ENCODE data around the gene ANKRD27.
"Not testable (repeated sequence)": the region's sequence is repeated elsewhere in the genome, so short reads cannot be mapped to it uniquely, and the experiment has no call there.

The ANKRD27 gene

GRCh38 chr19:32673573-32673972, 1.4 kb downstream of the ANKRD27 start:
- Histone ChIP-seq H3K4me3 (ENCODE audit: low read depth, low read length) (peak overlapping the region; percentile 99; the same call in 1 of the 2 replicates), H3K36me3 (ENCODE audit: control insufficient read depth, insufficient read depth, low read length) (peaks cover 4% of the 10 kb centered on the region; the same call in 1 of the 2 replicates), H3K9ac (ENCODE audit: low read length) (no peak overlapping the region), H3K27ac (ENCODE audit: low read depth, low read length) (no peak overlapping the region), H3K9me3 (ENCODE audit: control insufficient read depth, insufficient read depth, low read depth, low read length) (no peaks in the 10 kb centered on the region), H3K27me3 (ENCODE audit: control insufficient read depth, insufficient read depth, low read length) (peaks cover 36% of the 10 kb centered on the region), H3K4me1 (ENCODE audit: control insufficient read depth, insufficient read depth, low read length) (peaks cover 11% of the 10 kb centered on the region)

GRCh38 chr19:32672841-32673240, 2.1 kb downstream of the ANKRD27 start:
- peak overlapping the region; percentile 33 for H3K9ac ChIP-seq (ENCODE audit: low read length)
- peaks cover 11% of the 10 kb centered on the region for H3K4me1 ChIP-seq (ENCODE audit: control insufficient read depth, insufficient read depth, low read length)
- H3K36me3 ChIP-seq (ENCODE audit: control insufficient read depth, insufficient read depth, low read length), result peaks cover 4% of the 10 kb centered on the region; the same call in 1 of the 2 replicates
- H3K4me3 ChIP-seq (ENCODE audit: low read depth, low read length), result no peak overlapping the region
- no peak overlapping the region for H3K27ac ChIP-seq (ENCODE audit: low read depth, low read length)
- peaks cover 29% of the 10 kb centered on the region for H3K27me3 ChIP-seq (ENCODE audit: control insufficient read depth, insufficient read depth, low read length)
- H3K9me3 ChIP-seq (ENCODE audit: control insufficient read depth, insufficient read depth, low read depth, low read length), result no peaks in the 10 kb centered on the region

- H3K4me1 ChIP-seq (ENCODE audit: control insufficient read depth, insufficient read depth, low read length), result peaks cover 3% of the 10 kb centered on the region; the same call in 1 of the 2 replicates
- no peak overlapping the region for H3K9ac ChIP-seq (ENCODE audit: low read length)
- no peaks in the 10 kb centered on the region for H3K9me3 ChIP-seq (ENCODE audit: control insufficient read depth, insufficient read depth, low read depth, low read length)
- H3K27ac ChIP-seq (ENCODE audit: low read depth, low read length), result no peak overlapping the region
- no peak overlapping the region for H3K4me3 ChIP-seq (ENCODE audit: low read depth, low read length)
- H3K36me3 ChIP-seq (ENCODE audit: control insufficient read depth, insufficient read depth, low read length), result peaks cover 4% of the 10 kb centered on the region; the same call in 1 of the 2 replicates
- peaks cover 21% of the 10 kb centered on the region for H3K27me3 ChIP-seq (ENCODE audit: control insufficient read depth, insufficient read depth, low read length)
These were observed 2.9 kb downstream of the ANKRD27 start for GRCh38 chr19:32671883-32672593.

GRCh38 chr19:32669310-32669709, 5.7 kb downstream of the ANKRD27 start:
- H3K9ac ChIP-seq (ENCODE audit: low read length), result no peak overlapping the region
- no peak overlapping the region for H3K4me3 ChIP-seq (ENCODE audit: low read depth, low read length)
- peaks cover 1% of the 10 kb centered on the region; the same call in 1 of the 2 replicates for H3K27me3 ChIP-seq (ENCODE audit: control insufficient read depth, insufficient read depth, low read length)
- H3K4me1 ChIP-seq (ENCODE audit: control insufficient read depth, insufficient read depth, low read length), result no peaks in the 10 kb centered on the region
- H3K36me3 ChIP-seq (ENCODE audit: control insufficient read depth, insufficient read depth, low read length), result peaks cover 7% of the 10 kb centered on the region; the same call in 1 of the 2 replicates
- H3K27ac ChIP-seq (ENCODE audit: low read depth, low read length), result no peak overlapping the region
- H3K9me3 ChIP-seq (ENCODE audit: control insufficient read depth, insufficient read depth, low read depth, low read length), result no peaks in the 10 kb centered on the region

- Histone ChIP-seq H3K9ac (ENCODE audit: low read length) (no peak overlapping the region), H3K27me3 (ENCODE audit: control insufficient read depth, insufficient read depth, low read length) (no peaks in the 10 kb centered on the region), H3K9me3 (ENCODE audit: control insufficient read depth, insufficient read depth, low read depth, low read length) (no peaks in the 10 kb centered on the region), H3K36me3 (ENCODE audit: control insufficient read depth, insufficient read depth, low read length) (peaks cover 7% of the 10 kb centered on the region; the same call in 1 of the 2 replicates), H3K4me1 (ENCODE audit: control insufficient read depth, insufficient read depth, low read length) (no peaks in the 10 kb centered on the region), H3K27ac (ENCODE audit: low read depth, low read length) (no peak overlapping the region), H3K4me3 (ENCODE audit: low read depth, low read length) (no peak overlapping the region)
These were observed 8.9 kb downstream of the ANKRD27 start for GRCh38 chr19:32666084-32666483.

GRCh38 chr19:32662186-32662585, 12.8 kb downstream of the ANKRD27 start:
- Histone ChIP-seq H3K9ac (ENCODE audit: low read length) (no peak overlapping the region), H3K4me3 (ENCODE audit: low read depth, low read length) (no peak overlapping the region), H3K36me3 (ENCODE audit: control insufficient read depth, insufficient read depth, low read length) (peaks cover 13% of the 10 kb centered on the region), H3K27ac (ENCODE audit: low read depth, low read length) (no peak overlapping the region), H3K4me1 (ENCODE audit: control insufficient read depth, insufficient read depth, low read length) (no peaks in the 10 kb centered on the region), H3K27me3 (ENCODE audit: control insufficient read depth, insufficient read depth, low read length) (no peaks in the 10 kb centered on the region), H3K9me3 (ENCODE audit: control insufficient read depth, insufficient read depth, low read depth, low read length) (no peaks in the 10 kb centered on the region)

- Histone ChIP-seq H3K27me3 (ENCODE audit: control insufficient read depth, insufficient read depth, low read length) (no peaks in the 10 kb centered on the region), H3K4me1 (ENCODE audit: control insufficient read depth, insufficient read depth, low read length) (no peaks in the 10 kb centered on the region), H3K27ac (ENCODE audit: low read depth, low read length) (no peak overlapping the region), H3K36me3 (ENCODE audit: control insufficient read depth, insufficient read depth, low read length) (peaks cover 16% of the 10 kb centered on the region), H3K9me3 (ENCODE audit: control insufficient read depth, insufficient read depth, low read depth, low read length) (no peaks in the 10 kb centered on the region), H3K4me3 (ENCODE audit: low read depth, low read length) (no peak overlapping the region), H3K9ac (ENCODE audit: low read length) (no peak overlapping the region)
These were observed 13.7 kb downstream of the ANKRD27 start for GRCh38 chr19:32661318-32661717.

GRCh38 chr19:32658527-32658926, 16.5 kb downstream of the ANKRD27 start:
- Histone ChIP-seq H3K9me3 (ENCODE audit: control insufficient read depth, insufficient read depth, low read depth, low read length) (no peaks in the 10 kb centered on the region), H3K4me3 (ENCODE audit: low read depth, low read length) (no peak overlapping the region), H3K4me1 (ENCODE audit: control insufficient read depth, insufficient read depth, low read length) (no peaks in the 10 kb centered on the region), H3K9ac (ENCODE audit: low read length) (no peak overlapping the region), H3K27me3 (ENCODE audit: control insufficient read depth, insufficient read depth, low read length) (no peaks in the 10 kb centered on the region), H3K36me3 (ENCODE audit: control insufficient read depth, insufficient read depth, low read length) (peaks cover 26% of the 10 kb centered on the region), H3K27ac (ENCODE audit: low read depth, low read length) (no peak overlapping the region)

GRCh38 chr19:32658075-32658474, 16.9 kb downstream of the ANKRD27 start:
- H3K27me3 ChIP-seq (ENCODE audit: control insufficient read depth, insufficient read depth, low read length), result no peaks in the 10 kb centered on the region
- peaks cover 26% of the 10 kb centered on the region for H3K36me3 ChIP-seq (ENCODE audit: control insufficient read depth, insufficient read depth, low read length)
- H3K4me1 ChIP-seq (ENCODE audit: control insufficient read depth, insufficient read depth, low read length), result no peaks in the 10 kb centered on the region
- no peak overlapping the region for H3K9ac ChIP-seq (ENCODE audit: low read length)
- H3K9me3 ChIP-seq (ENCODE audit: control insufficient read depth, insufficient read depth, low read depth, low read length), result no peaks in the 10 kb centered on the region
- H3K27ac ChIP-seq (ENCODE audit: low read depth, low read length), result no peak overlapping the region
- no peak overlapping the region for H3K4me3 ChIP-seq (ENCODE audit: low read depth, low read length)

GRCh38 chr19:32656379-32656778, 18.6 kb downstream of the ANKRD27 start:
- not testable (repeated sequence) for H3K27me3 ChIP-seq (ENCODE audit: control insufficient read depth, insufficient read depth, low read length); H3K4me1 ChIP-seq (ENCODE audit: control insufficient read depth, insufficient read depth, low read length); H3K27ac ChIP-seq (ENCODE audit: low read depth, low read length); H3K4me3 ChIP-seq (ENCODE audit: low read depth, low read length); H3K9ac ChIP-seq (ENCODE audit: low read length); H3K9me3 ChIP-seq (ENCODE audit: control insufficient read depth, insufficient read depth, low read depth, low read length)
- peaks cover 26% of the 10 kb centered on the region for H3K36me3 ChIP-seq (ENCODE audit: control insufficient read depth, insufficient read depth, low read length)

- Histone ChIP-seq H3K27me3 (ENCODE audit: control insufficient read depth, insufficient read depth, low read length) (no peaks in the 10 kb centered on the region), H3K9me3 (ENCODE audit: control insufficient read depth, insufficient read depth, low read depth, low read length) (no peaks in the 10 kb centered on the region), H3K9ac (ENCODE audit: low read length) (no peak overlapping the region), H3K4me3 (ENCODE audit: low read depth, low read length) (no peak overlapping the region), H3K27ac (ENCODE audit: low read depth, low read length) (no peak overlapping the region), H3K36me3 (ENCODE audit: control insufficient read depth, insufficient read depth, low read length) (peaks cover 31% of the 10 kb centered on the region), H3K4me1 (ENCODE audit: control insufficient read depth, insufficient read depth, low read length) (peaks cover 9% of the 10 kb centered on the region)
These were observed 21.4 kb downstream of the ANKRD27 start for GRCh38 chr19:32653599-32653915.
